Measurements from ENCODE around the gene IQSEC3. TPM values are rescaled to one million over a fixed set of nuclear protein-coding genes. Genes with fewer than 3 reads are reported as not detected.

The IQSEC3 gene
- total RNA-seq, 1 donor from 2014 or later, result 4.6 TPM

GRCh38 chr12:221736-222135, 155.2 kb downstream of the IQSEC3 start:
- TF ChIP-seq CTCF (IDR thresholded peaks at IDR 0.05), result no peak
- H3K9me3 ChIP-seq, result no peaks in the 10 kb centered on the region
- H3K4me1 ChIP-seq, result no peaks in the 10 kb centered on the region
- no peaks in the 10 kb centered on the region for H3K27me3 ChIP-seq
- H3K27ac ChIP-seq, result no peak overlapping the region
- H3K4me3 ChIP-seq, result no peak overlapping the region
- DNase-seq (no peak), ATAC-seq (no peak)
- no peaks in the 10 kb centered on the region for H3K36me3 ChIP-seq
- intact Hi-C loops (cut with DNase I), result no loop called here

- Histone ChIP-seq H3K27ac (no peak overlapping the region), H3K27me3 (no peaks in the 10 kb centered on the region), H3K4me3 (no peak overlapping the region), H3K4me1 (no peaks in the 10 kb centered on the region), H3K9me3 (no peaks in the 10 kb centered on the region), H3K36me3 (no peaks in the 10 kb centered on the region)
- DNase-seq, result no peak
- no peak for ATAC-seq
- intact Hi-C loops (cut with DNase I), result no loop called here
- TF ChIP-seq CTCF (IDR thresholded peaks at IDR 0.05), result no peak
These were observed 157.3 kb downstream of the IQSEC3 start for GRCh38 chr12:223841-224240.

- no peak for TF ChIP-seq CTCF (IDR thresholded peaks at IDR 0.05)
- no peak for ATAC-seq
- intact Hi-C loops (cut with DNase I), result no loop called here
- no peaks in the 10 kb centered on the region for H3K4me1 ChIP-seq
- no peak overlapping the region for H3K4me3 ChIP-seq
- no peaks in the 10 kb centered on the region for H3K36me3 ChIP-seq
- no peaks in the 10 kb centered on the region for H3K9me3 ChIP-seq
- H3K27ac ChIP-seq, result no peak overlapping the region
- H3K27me3 ChIP-seq, result no peaks in the 10 kb centered on the region
- DNase-seq, result peak; percentile 39
These were observed 157.8 kb downstream of the IQSEC3 start for GRCh38 chr12:224330-224729.

GRCh38 chr12:225012-225411, 158.4 kb downstream of the IQSEC3 start:
- intact Hi-C loops (cut with DNase I), result no loop called here
- no peaks in the 10 kb centered on the region for H3K9me3 ChIP-seq
- peak; percentile 55 for DNase-seq
- no peak overlapping the region for H3K27ac ChIP-seq
- TF ChIP-seq CTCF (IDR thresholded peaks at IDR 0.05), result no peak
- no peaks in the 10 kb centered on the region for H3K36me3 ChIP-seq
- no peaks in the 10 kb centered on the region for H3K27me3 ChIP-seq
- no peak for ATAC-seq
- no peak overlapping the region for H3K4me3 ChIP-seq
- no peaks in the 10 kb centered on the region for H3K4me1 ChIP-seq

GRCh38 chr12:226401-226800, 159.8 kb downstream of the IQSEC3 start:
- no peak for TF ChIP-seq CTCF (IDR thresholded peaks at IDR 0.05)
- intact Hi-C loops (cut with DNase I), result no loop called here
- H3K4me1 ChIP-seq, result no peaks in the 10 kb centered on the region
- no peak overlapping the region for H3K27ac ChIP-seq
- no peaks in the 10 kb centered on the region for H3K27me3 ChIP-seq
- no peaks in the 10 kb centered on the region for H3K9me3 ChIP-seq
- DNase-seq, result peak; percentile 54
- ATAC-seq, result no peak
- H3K36me3 ChIP-seq, result no peaks in the 10 kb centered on the region
- no peak overlapping the region for H3K4me3 ChIP-seq

- intact Hi-C loops (cut with DNase I), result no loop called here
- Histone ChIP-seq H3K9me3 (no peaks in the 10 kb centered on the region), H3K4me3 (no peak overlapping the region), H3K27ac (no peak overlapping the region), H3K36me3 (no peaks in the 10 kb centered on the region), H3K27me3 (no peaks in the 10 kb centered on the region), H3K4me1 (no peaks in the 10 kb centered on the region)
- DNase-seq (peak; percentile 27), ATAC-seq (no peak)
- no peak for TF ChIP-seq CTCF (IDR thresholded peaks at IDR 0.05)
These were observed 160.8 kb downstream of the IQSEC3 start for GRCh38 chr12:227286-227915.

Data from upper lobe of right lung (tissue), 1 donor.